ENCODE results near the gene PDXP. TPM values are rescaled to one million over a fixed set of nuclear protein-coding genes. Genes with fewer than 3 reads are reported as not detected.

Gene PDXP
- total and polyA plus RNA-seq, 4 donors = 23.4 to 42.2 (median 28.5) TPM

DNA sequence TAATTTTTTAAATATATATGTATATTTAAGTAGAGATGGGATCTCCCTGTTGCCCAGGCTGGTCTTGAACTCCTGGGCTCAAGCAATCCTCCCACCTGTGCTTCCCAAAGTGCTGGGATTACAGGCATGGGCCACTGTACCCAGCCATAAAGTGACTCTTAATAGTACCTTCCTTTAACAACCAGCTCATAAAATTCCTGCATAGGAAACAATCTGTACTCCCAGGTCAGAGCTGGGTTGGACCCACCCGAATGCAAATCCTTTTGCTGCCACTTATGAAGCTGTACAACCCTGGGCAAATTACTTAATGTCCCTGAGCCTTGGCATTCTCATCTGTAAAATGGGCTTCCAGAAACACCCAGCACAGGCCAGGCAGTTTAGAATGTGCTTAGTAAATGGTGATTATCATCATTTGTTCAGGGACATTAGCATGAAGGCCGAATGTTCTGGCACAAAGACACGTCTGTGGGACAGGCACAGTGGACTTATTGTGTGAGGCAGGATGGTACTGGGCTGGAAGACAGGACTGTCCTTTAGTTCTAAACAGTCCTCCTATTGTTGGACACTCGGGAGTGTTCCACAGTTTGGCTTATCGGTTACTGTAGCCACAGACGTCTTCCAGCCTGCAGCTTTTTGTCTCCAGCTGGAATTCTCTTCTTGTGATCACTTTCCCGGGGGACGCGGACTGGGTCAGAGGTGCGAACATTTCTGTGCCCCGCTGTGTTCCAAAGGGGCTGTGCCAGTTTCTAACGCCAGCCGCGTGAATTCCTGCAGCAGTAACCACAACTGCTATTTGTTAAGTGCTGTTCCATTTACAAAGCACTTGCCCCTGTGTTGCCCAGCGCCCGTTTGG, 6.0 kb downstream of the PDXP start:
- Histone ChIP-seq H3K4me3 (ENCODE audit: low read depth in 1 of 3, low read length in 3 of 3) (no peak overlapping the region), H3K4me1 (ENCODE audit: control insufficient read depth in 4 of 4, insufficient read depth in 4 of 4, low read length in 3 of 4) (peaks cover 6 to 38% (median 34%) of the 10 kb centered on the region in 4 donors), H3K9ac (ENCODE audit: low read depth in 1 of 2, low read length in 2 of 2) (no peak overlapping the region), H3K9me3 (ENCODE audit: control insufficient read depth in 4 of 4, low read length in 3 of 4) (no peaks in the 10 kb centered on the region), H3K27ac (ENCODE audit: low read depth in 1 of 2, low read length in 2 of 2) (no peak overlapping the region), H3K36me3 (ENCODE audit: control insufficient read depth in 4 of 4, insufficient read depth in 3 of 4, low read depth in 1 of 4, low read length in 3 of 4) (peaks cover 2 to 16% (median 4%) of the 10 kb centered on the region in 4 donors), H3K27me3 (ENCODE audit: control insufficient read depth in 4 of 4, insufficient read depth in 4 of 4, low read length in 3 of 4) (no peaks in the 10 kb centered on the region)
- TF ChIP-seq YY1 (IDR thresholded peaks at IDR 0.05) (no peak), HNF4A (conservative IDR thresholded peaks at IDR 0.05) (no peak), JUND (IDR thresholded peaks at IDR 0.05) (no peak), TAF1 (conservative IDR thresholded peaks at IDR 0.05) (no peak), MAX (IDR thresholded peaks at IDR 0.05) (no peak), FOXA1 (IDR thresholded peaks at IDR 0.05) (no peak), RAD21 (IDR thresholded peaks at IDR 0.05) (no peak), GABPA (IDR thresholded peaks at IDR 0.05 in 1 of 2, conservative IDR thresholded peaks at IDR 0.05 in 1 of 2) (no peak)
- TF ChIP-seq, protein P1, sequence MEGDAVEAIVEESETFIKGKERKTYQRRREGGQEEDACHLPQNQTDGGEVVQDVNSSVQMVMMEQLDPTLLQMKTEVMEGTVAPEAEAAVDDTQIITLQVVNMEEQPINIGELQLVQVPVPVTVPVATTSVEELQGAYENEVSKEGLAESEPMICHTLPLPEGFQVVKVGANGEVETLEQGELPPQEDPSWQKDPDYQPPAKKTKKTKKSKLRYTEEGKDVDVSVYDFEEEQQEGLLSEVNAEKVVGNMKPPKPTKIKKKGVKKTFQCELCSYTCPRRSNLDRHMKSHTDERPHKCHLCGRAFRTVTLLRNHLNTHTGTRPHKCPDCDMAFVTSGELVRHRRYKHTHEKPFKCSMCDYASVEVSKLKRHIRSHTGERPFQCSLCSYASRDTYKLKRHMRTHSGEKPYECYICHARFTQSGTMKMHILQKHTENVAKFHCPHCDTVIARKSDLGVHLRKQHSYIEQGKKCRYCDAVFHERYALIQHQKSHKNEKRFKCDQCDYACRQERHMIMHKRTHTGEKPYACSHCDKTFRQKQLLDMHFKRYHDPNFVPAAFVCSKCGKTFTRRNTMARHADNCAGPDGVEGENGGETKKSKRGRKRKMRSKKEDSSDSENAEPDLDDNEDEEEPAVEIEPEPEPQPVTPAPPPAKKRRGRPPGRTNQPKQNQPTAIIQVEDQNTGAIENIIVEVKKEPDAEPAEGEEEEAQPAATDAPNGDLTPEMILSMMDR (IDR thresholded peaks at IDR 0.05; ENCODE audit: low read depth, low read length, missing input control) = no peak
- WGBS = 74% methylated on average over 16 of the region's 16 CpGs
- no peak for DNase-seq (ENCODE audit: low spot score)

DNA sequence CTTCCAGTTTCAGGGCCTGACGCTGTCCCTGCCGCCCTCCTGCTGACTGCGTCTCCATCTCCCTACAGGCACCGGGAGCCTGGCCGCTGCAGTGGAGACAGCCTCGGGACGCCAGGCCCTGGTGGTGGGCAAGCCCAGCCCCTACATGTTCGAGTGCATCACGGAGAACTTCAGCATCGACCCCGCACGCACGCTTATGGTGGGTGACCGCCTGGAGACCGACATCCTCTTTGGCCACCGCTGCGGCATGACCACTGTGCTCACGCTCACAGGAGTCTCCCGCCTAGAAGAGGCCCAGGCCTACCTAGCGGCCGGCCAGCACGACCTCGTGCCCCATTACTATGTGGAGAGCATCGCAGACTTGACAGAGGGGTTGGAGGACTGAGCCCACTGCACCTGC, 7.0 kb downstream of the PDXP start:
- H3K4me3 ChIP-seq (ENCODE audit: low read depth in 1 of 3, low read length in 3 of 3) = no peak overlapping the region
- 96% methylated on average over 24 of the region's 24 CpGs for WGBS
- H3K27ac ChIP-seq (ENCODE audit: low read depth in 1 of 2, low read length in 2 of 2) = no peak overlapping the region
- no peak for TF ChIP-seq SP1 (IDR thresholded peaks at IDR 0.05)
- no peak for TF ChIP-seq MAX (IDR thresholded peaks at IDR 0.05)
- no peak for TF ChIP-seq YY1 (IDR thresholded peaks at IDR 0.05)
- TF ChIP-seq EGR1 (IDR thresholded peaks at IDR 0.05; ENCODE audit: low read depth in 2 of 2) = no peak
- TF ChIP-seq, protein P1 (IDR thresholded peaks at IDR 0.05; ENCODE audit: low read depth, low read length, missing input control) = no peak
- TF ChIP-seq RAD21 (IDR thresholded peaks at IDR 0.05) = no peak
- TF ChIP-seq RXRA (IDR thresholded peaks at IDR 0.05) = no peak
- no peak for TF ChIP-seq HNF4G (IDR thresholded peaks at IDR 0.05)
- TF ChIP-seq NR2F2 (IDR thresholded peaks at IDR 0.05) = no peak
- TF ChIP-seq FOXA2 (IDR thresholded peaks at IDR 0.05) = no peak
- no peak for TF ChIP-seq JUND (IDR thresholded peaks at IDR 0.05)
- TF ChIP-seq, protein P2, sequence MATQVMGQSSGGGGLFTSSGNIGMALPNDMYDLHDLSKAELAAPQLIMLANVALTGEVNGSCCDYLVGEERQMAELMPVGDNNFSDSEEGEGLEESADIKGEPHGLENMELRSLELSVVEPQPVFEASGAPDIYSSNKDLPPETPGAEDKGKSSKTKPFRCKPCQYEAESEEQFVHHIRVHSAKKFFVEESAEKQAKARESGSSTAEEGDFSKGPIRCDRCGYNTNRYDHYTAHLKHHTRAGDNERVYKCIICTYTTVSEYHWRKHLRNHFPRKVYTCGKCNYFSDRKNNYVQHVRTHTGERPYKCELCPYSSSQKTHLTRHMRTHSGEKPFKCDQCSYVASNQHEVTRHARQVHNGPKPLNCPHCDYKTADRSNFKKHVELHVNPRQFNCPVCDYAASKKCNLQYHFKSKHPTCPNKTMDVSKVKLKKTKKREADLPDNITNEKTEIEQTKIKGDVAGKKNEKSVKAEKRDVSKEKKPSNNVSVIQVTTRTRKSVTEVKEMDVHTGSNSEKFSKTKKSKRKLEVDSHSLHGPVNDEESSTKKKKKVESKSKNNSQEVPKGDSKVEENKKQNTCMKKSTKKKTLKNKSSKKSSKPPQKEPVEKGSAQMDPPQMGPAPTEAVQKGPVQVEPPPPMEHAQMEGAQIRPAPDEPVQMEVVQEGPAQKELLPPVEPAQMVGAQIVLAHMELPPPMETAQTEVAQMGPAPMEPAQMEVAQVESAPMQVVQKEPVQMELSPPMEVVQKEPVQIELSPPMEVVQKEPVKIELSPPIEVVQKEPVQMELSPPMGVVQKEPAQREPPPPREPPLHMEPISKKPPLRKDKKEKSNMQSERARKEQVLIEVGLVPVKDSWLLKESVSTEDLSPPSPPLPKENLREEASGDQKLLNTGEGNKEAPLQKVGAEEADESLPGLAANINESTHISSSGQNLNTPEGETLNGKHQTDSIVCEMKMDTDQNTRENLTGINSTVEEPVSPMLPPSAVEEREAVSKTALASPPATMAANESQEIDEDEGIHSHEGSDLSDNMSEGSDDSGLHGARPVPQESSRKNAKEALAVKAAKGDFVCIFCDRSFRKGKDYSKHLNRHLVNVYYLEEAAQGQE (IDR thresholded peaks at IDR 0.05) = no peak
- peaks cover 6 to 28% (median 24%) of the 10 kb centered on the region in 4 donors for H3K4me1 ChIP-seq (ENCODE audit: control insufficient read depth in 4 of 4, insufficient read depth in 4 of 4, low read length in 3 of 4)
- peaks cover 2 to 16% (median 4%) of the 10 kb centered on the region in 4 donors for H3K36me3 ChIP-seq (ENCODE audit: control insufficient read depth in 4 of 4, insufficient read depth in 3 of 4, low read depth in 1 of 4, low read length in 3 of 4)
- no peak overlapping the region for H3K9ac ChIP-seq (ENCODE audit: low read depth in 1 of 2, low read length in 2 of 2)
- H3K27me3 ChIP-seq (ENCODE audit: control insufficient read depth in 4 of 4, insufficient read depth in 4 of 4, low read length in 3 of 4) = no peaks in the 10 kb centered on the region
- DNase-seq (ENCODE audit: low spot score) = no peak
- H3K9me3 ChIP-seq (ENCODE audit: control insufficient read depth in 4 of 4, low read length in 3 of 4) = no peaks in the 10 kb centered on the region

Data from liver (tissue), 9 donors.